Osteocyte (in vitro differentiated cells): ENCODE data around the gene BCL2A1. TPM values are rescaled to one million over a fixed set of nuclear protein-coding genes. Genes with fewer than 3 reads are reported as not detected.
"Not testable (repeated sequence)": the region's sequence is repeated elsewhere in the genome, so short reads cannot be mapped to it uniquely, and the experiment has no call there.

ENCODE experiments used
- DNase-seq: peaks from one replicate; pipeline ENCODE4 v3.0.0; 2021; ENCODE audit warnings: mixed read lengths; ENCODE audit not compliant: unreplicated experiment; ENCODE audit errors: extremely low spot score
- H3K27ac Mint-ChIP-seq: one replicate; pipeline ENCODE4 v1.8.0; 2021; ENCODE audit warnings: mild to moderate bottlenecking, mixed read lengths; ENCODE audit not compliant: unreplicated experiment
- H3K27me3 Mint-ChIP-seq: one replicate; pipeline ENCODE4 v1.8.0; 2021; ENCODE audit warnings: mixed read lengths; ENCODE audit not compliant: unreplicated experiment
- H3K36me3 Mint-ChIP-seq: one replicate; pipeline ENCODE4 v1.8.0; 2021; ENCODE audit warnings: mixed read lengths; ENCODE audit not compliant: unreplicated experiment
- H3K4me1 Mint-ChIP-seq: one replicate; pipeline ENCODE4 v1.8.0; 2021; ENCODE audit warnings: mixed read lengths; ENCODE audit not compliant: unreplicated experiment
- H3K4me3 Mint-ChIP-seq: one replicate; pipeline ENCODE4 v1.8.0; 2021; ENCODE audit warnings: mild to moderate bottlenecking, moderate library complexity, mixed read lengths; ENCODE audit not compliant: unreplicated experiment
- H3K9me3 Mint-ChIP-seq: one replicate; pipeline ENCODE4 v1.8.0; 2021; ENCODE audit warnings: mixed read lengths; ENCODE audit not compliant: unreplicated experiment
- long read RNA-seq: library from polyadenylated mRNA; unstranded; transcript quantifications from one replicate; pipeline ENCODE4 v2.0.0, GENCODE V29; 2021
- total RNA-seq: library from RNA; stranded (reverse); gene quantifications from 2 replicates; pipeline ENCODE4 v1.2.1, GENCODE V29; 2021
- TF ChIP-seq, protein P1 (sequence below): fragments of 200-600 bp; sonication (generic); IDR thresholded peaks from 2 replicates; pipeline ENCODE4 v1.5.0; 2021; ENCODE audit warnings: antibody characterized with exemption, mild to moderate bottlenecking, moderate library complexity

The BCL2A1 gene
- total RNA-seq, result not detected in 2 replicates
- long read RNA-seq, result 0 reads

GRCh38 chr15:79970624-79971434, at the start of gene BCL2A1:
Gene BCL2A1, minus strand, starts transcription at chr15:79971196. Its CDS starts 77 bp downstream, at chr15:79971119.
- Mint-ChIP-seq H3K36me3 (no peaks in the 10 kb centered on the region), H3K4me1 (peaks cover 5% of the 10 kb centered on the region), H3K4me3 (no peak within 1 kb of the TSS), H3K27me3 (peaks cover 10% of the 10 kb centered on the region), H3K9me3 (no peaks in the 10 kb centered on the region), H3K27ac (no peak within 1 kb of the TSS)
- no peak for DNase-seq
- TF ChIP-seq, protein P1, sequence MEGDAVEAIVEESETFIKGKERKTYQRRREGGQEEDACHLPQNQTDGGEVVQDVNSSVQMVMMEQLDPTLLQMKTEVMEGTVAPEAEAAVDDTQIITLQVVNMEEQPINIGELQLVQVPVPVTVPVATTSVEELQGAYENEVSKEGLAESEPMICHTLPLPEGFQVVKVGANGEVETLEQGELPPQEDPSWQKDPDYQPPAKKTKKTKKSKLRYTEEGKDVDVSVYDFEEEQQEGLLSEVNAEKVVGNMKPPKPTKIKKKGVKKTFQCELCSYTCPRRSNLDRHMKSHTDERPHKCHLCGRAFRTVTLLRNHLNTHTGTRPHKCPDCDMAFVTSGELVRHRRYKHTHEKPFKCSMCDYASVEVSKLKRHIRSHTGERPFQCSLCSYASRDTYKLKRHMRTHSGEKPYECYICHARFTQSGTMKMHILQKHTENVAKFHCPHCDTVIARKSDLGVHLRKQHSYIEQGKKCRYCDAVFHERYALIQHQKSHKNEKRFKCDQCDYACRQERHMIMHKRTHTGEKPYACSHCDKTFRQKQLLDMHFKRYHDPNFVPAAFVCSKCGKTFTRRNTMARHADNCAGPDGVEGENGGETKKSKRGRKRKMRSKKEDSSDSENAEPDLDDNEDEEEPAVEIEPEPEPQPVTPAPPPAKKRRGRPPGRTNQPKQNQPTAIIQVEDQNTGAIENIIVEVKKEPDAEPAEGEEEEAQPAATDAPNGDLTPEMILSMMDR, result no peak

DNA sequence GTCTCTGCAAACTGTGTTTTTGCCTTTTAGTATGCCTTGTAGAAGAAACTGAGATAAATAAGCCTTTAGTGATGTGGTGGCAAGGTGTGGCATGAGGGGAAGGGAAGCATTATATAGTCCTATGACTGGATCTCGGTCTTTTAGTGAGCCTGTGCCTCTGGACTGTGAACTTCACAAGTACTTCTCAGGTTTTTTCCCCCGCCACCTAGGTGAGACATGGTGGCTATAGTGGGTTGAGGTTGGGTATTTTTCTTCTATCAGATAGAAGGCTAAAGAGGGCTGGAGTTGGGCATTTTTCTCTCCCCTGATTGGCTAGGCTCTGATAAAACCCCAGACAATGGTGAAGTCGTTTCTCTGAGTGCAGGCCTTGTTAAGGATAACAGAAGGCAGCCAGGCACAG, 49.7 kb upstream of the BCL2A1 start:
- H3K27me3 Mint-ChIP-seq, result no peaks in the 10 kb centered on the region
- no peaks in the 10 kb centered on the region for H3K36me3 Mint-ChIP-seq
- no peaks in the 10 kb centered on the region for H3K4me1 Mint-ChIP-seq
- H3K9me3 Mint-ChIP-seq, result no peaks in the 10 kb centered on the region
- no peak overlapping the region for H3K27ac Mint-ChIP-seq
- TF ChIP-seq, protein P1, result no peak
- H3K4me3 Mint-ChIP-seq, result no peak overlapping the region
- DNase-seq, result no peak

- H3K27ac Mint-ChIP-seq, H3K9me3 Mint-ChIP-seq, H3K4me1 Mint-ChIP-seq, H3K4me3 Mint-ChIP-seq, DNase-seq, H3K36me3 Mint-ChIP-seq, H3K27me3 Mint-ChIP-seq: not testable (repeated sequence)
Observed at GRCh38 chr15:80020149-80020548, 49.2 kb upstream of the BCL2A1 start.

GRCh38 chr15:80019168-80019745, 48.3 kb upstream of the BCL2A1 start:
- no peak overlapping the region for H3K4me3 Mint-ChIP-seq
- no peaks in the 10 kb centered on the region for H3K4me1 Mint-ChIP-seq
- TF ChIP-seq, protein P1, result no peak
- no peak for DNase-seq
- no peaks in the 10 kb centered on the region for H3K36me3 Mint-ChIP-seq
- no peaks in the 10 kb centered on the region for H3K27me3 Mint-ChIP-seq
- H3K9me3 Mint-ChIP-seq, result peaks cover 7% of the 10 kb centered on the region
- no peak overlapping the region for H3K27ac Mint-ChIP-seq

DNA sequence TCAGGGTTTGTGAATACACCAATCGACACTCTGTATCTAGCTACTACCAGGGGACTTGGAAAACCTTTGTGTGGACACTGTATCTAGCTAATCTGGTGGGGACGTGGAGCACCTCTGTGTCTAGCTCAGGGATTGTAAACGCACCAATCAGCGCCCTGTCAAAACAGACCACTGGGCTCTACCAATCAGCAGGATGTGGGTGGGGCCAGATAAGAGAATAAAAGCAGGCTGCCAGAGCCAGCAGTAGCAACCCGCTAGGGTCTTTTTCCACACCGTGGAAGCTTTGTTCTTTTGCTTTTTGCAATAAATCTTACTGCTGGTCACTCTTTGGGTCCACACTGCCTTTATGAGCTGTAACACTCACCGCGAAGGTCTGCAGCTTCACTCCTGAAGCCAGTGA, 46.1 kb upstream of the BCL2A1 start:
- H3K36me3 Mint-ChIP-seq, H3K27me3 Mint-ChIP-seq, H3K4me3 Mint-ChIP-seq, DNase-seq, H3K27ac Mint-ChIP-seq, H3K9me3 Mint-ChIP-seq, H3K4me1 Mint-ChIP-seq: not testable (repeated sequence)

DNA sequence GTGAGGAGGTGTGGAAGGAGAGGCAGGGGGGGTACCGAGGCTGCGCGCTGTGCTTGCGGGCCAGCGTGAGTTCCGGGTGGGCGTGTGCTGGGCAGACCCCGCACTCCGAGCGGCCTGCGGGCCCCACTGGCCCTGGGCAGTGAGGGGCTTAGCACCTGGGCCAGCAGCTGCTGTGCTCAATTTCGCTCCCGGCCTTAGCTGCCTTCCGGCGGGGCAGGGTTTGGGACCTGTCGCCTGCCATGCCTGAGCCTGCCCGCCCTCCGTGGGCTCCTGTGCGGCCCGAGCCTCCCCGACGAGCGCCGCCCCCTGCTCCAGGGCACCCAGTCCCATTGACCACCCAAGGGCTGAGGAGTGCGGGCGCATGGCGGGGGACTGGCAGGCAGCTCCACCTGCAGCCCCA, 45.5 kb upstream of the BCL2A1 start:
- not testable (repeated sequence) for DNase-seq, H3K27ac Mint-ChIP-seq, H3K36me3 Mint-ChIP-seq, H3K4me3 Mint-ChIP-seq, H3K9me3 Mint-ChIP-seq, H3K27me3 Mint-ChIP-seq, H3K4me1 Mint-ChIP-seq
